ENCODE results near the gene CD86.
"Not testable (repeated sequence)": the region's sequence is repeated elsewhere in the genome, so short reads cannot be mapped to it uniquely, and the experiment has no call there.

Gene CD86

DNA sequence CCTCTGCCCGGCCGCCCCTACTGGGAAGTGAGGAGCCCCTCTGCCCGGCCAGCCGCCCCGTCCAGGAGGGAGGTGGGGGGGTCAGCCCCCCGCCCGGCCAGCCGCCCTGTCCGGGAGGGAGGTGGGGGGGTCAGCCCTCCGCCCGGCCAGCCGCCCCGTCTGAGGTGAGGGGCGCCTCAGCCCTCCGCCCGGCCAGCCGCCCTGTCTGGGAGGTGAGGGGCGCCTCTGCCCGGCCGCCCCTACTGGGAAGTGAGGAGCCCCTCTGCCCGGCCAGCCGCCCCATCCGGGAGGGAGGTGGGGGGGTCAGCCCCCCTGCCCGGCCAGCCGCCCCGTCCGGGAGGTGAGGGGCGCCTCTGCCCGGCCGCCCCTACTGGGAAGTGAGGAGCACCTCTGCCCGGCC is 109.8 kb downstream of the CD86 start:
- not testable (repeated sequence) for DNase-seq

DNA sequence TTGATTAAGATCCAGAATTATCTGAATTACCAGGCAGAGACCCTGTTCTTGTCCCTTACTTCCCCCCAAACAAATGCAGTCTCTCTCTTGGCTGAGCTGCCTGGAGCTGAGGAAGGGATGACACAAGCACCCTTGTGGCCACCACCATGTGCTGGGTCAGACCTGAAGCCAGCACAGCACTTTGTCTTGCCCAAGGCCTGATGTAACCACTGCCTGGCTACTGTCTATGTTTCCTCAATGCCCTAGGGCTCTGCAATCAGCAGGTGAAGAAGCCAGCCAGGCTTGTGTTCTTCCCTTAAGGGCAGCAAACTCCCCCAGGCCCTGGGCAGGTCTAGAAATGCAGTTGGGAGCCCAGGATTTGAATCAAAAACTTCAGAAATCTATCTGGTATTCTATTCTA is 112.5 kb downstream of the CD86 start:
- no peak for DNase-seq

DNA sequence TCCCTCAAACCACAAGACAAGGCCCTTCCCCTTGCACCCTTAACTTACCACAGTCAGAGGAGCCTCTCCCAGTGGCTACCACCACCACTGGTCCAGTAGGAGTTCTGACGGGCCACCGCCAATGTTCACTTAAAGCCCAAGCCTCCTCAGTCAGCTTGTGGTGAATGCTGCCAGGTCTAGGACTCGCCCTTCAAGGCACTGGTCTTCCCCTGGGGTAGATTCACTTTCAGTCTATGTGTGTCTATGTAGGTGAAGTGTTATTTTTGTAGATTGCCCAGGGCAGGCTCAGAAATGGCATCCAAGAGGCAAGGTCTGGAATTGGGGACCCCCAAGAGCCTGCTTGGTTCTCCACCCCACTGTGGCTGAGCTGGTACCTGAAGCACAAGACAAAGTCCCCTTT is 112.9 kb downstream of the CD86 start:
- DNase-seq = no peak

DNA sequence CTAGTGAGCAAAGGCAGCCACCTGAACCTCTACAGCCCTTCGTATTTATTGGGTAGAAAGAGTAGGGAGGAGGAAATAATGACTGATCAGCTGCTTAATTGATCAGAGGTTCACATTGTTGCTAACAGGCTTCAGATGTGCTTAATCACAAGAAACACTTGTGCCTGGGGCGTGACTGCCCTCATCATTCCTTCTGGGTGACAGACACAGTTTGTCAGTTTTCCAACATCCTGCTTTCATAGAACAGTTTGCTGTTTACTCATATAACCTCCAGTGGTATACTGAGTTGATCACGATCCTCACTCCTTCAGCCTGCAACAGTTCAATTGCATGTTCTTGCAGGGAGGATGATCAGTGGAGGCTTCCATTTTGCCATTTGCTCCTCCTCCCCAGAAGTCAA is 114.7 kb downstream of the CD86 start:
- DNase-seq = no peak
